AG04450 (cell line): ENCODE results near the gene NEU3. TPM values are rescaled to one million over a fixed set of nuclear protein-coding genes. Genes with fewer than 3 reads are reported as not detected.
A peak's percentile ranks its signal among the peaks of the same experiment; 100 is the strongest.
"Not testable (repeated sequence)": the region's sequence is repeated elsewhere in the genome, so short reads cannot be mapped to it uniquely, and the experiment has no call there.

Experiments
- CTCF ChIA-PET: fragments of 300-600, 350-600 bp; formaldehyde crosslinking; extraction: SDS; loops from one replicate; lab custom pipeline; 2022; ENCODE audit warnings: antibody characterized with exemption, inconsistent platforms; lab: Charles Lee
- POLR2A ChIA-PET: fragments of 350-600 bp; formaldehyde crosslinking; extraction: SDS; loops from one replicate; lab custom pipeline; 2021; ENCODE audit warnings: antibody characterized with exemption, inconsistent platforms; lab: Yijun Ruan, JAX
- DNase-seq: peaks from one replicate; pipeline ENCODE4 v3.0.0-alpha.2; 2011; ENCODE audit warnings: low read depth, low spot score
- H3K27ac ChIP-seq: one replicate; pipeline ENCODE4 v1.5.1; 2012; ENCODE audit warnings: low read depth, low read length, control low read depth
- H3K27me3 ChIP-seq: one replicate; pipeline ENCODE4 v1.6.0; 2012; ENCODE audit warnings: low read length; ENCODE audit not compliant: control insufficient read depth, insufficient read depth
- H3K4me3 ChIP-seq: 2 replicates; pipeline ENCODE4 v1.5.1; 2011; ENCODE audit warnings: mild to moderate bottlenecking, low read depth, low read length, control low read depth
- H3K9me3 ChIP-seq: 2 replicates; pipeline ENCODE4 v1.5.1; 2012; ENCODE audit warnings: low read length; ENCODE audit not compliant: control insufficient read depth, insufficient read depth
- CTCF ChIP-seq: IDR thresholded peaks from 2 replicates; pipeline ENCODE4 v1.5.1; 2011; ENCODE audit warnings: low read depth, low read length, control low read depth, inconsistent platforms
- polyA plus RNA-seq: library from polyadenylated mRNA; depleted of rRNA; stranded (reverse); fragments of >200 nt; gene quantifications from 2 replicates; pipeline ENCODE4 v1.2.3, GENCODE V29; 2011

Gene NEU3
- polyA plus RNA-seq, 1 experiment = 5.6 TPM

- DNase-seq = no peak
- CTCF ChIA-PET = no interaction called here
- no peaks in the 10 kb centered on the region for H3K27me3 ChIP-seq
- H3K4me3 ChIP-seq = no peak overlapping the region
- TF ChIP-seq CTCF = no peak
- H3K9me3 ChIP-seq = no peaks in the 10 kb centered on the region
- POLR2A ChIA-PET = no interaction called here
- H3K27ac ChIP-seq = no peak overlapping the region
Measured at GRCh38 chr11:74981888-74982287, 6.8 kb upstream of the NEU3 start.

GRCh38 chr11:74984070-74984469, 4.7 kb upstream of the NEU3 start:
- Histone ChIP-seq H3K9me3 (no peaks in the 10 kb centered on the region; the same call in 1 of the 2 replicates), H3K27me3 (no peaks in the 10 kb centered on the region), H3K4me3 (no peak overlapping the region), H3K27ac (no peak overlapping the region)
- POLR2A ChIA-PET = no interaction called here
- TF ChIP-seq CTCF = no peak
- no peak for DNase-seq
- CTCF ChIA-PET = no interaction called here

GRCh38 chr11:74984730-74985129, 4.0 kb upstream of the NEU3 start:
- H3K4me3 ChIP-seq = no peak overlapping the region
- CTCF ChIA-PET = interaction anchor here (1.0 kb wide), 1 partner anchor 220 kb away, joined by 3 read pairs; no protein-coding TSS in a partner anchor
- DNase-seq = no peak
- no peaks in the 10 kb centered on the region for H3K27me3 ChIP-seq
- H3K9me3 ChIP-seq = no peaks in the 10 kb centered on the region; the same call in 1 of the 2 replicates
- POLR2A ChIA-PET = no interaction called here
- H3K27ac ChIP-seq = no peak overlapping the region
- TF ChIP-seq CTCF = no peak

GRCh38 chr11:74989260-74989638, 516 bp downstream of the NEU3 start:
- Histone ChIP-seq H3K27me3 (no peaks in the 10 kb centered on the region), H3K9me3 (no peaks in the 10 kb centered on the region; the same call in 1 of the 2 replicates), H3K27ac (peak overlapping the region; percentile 66), H3K4me3 (peak overlapping the region; percentile 79)
- no peak for DNase-seq
- ChIA-PET CTCF (interaction anchor here (0.9 to 2.4 kb wide), 4 partner anchors 44 to 216 kb away, joined by 3 to 10 read pairs (median 4); no protein-coding TSS in a partner anchor), POLR2A (interaction anchor here (0.9 to 1.6 kb wide), 5 partner anchors 10 to 64 kb away, joined by 3 to 6 read pairs (median 4); no protein-coding TSS in a partner anchor)
- TF ChIP-seq CTCF = no peak

- H3K4me3 ChIP-seq, POLR2A ChIA-PET, H3K27ac ChIP-seq, H3K9me3 ChIP-seq, DNase-seq, H3K27me3 ChIP-seq: not testable (repeated sequence)
- CTCF ChIA-PET = interaction anchor here (1.5 kb wide), 1 partner anchor 64 kb away, joined by 4 read pairs; no protein-coding TSS in a partner anchor
Measured at GRCh38 chr11:74990150-74990549, 1.4 kb downstream of the NEU3 start.

GRCh38 chr11:74990941-74991340, 2.2 kb downstream of the NEU3 start:
- CTCF ChIA-PET = no interaction called here
- no peaks in the 10 kb centered on the region for H3K27me3 ChIP-seq
- no peaks in the 10 kb centered on the region; the same call in 1 of the 2 replicates for H3K9me3 ChIP-seq
- POLR2A ChIA-PET = no interaction called here
- H3K4me3 ChIP-seq = no peak overlapping the region
- no peak for DNase-seq
- H3K27ac ChIP-seq = no peak overlapping the region
- no peak for TF ChIP-seq CTCF
